Natural killer cell treated with Interleukin-12 subunit alpha and Interleukin-12 subunit beta and Interleukin-15 and Interleukin-18, amount 100 ng/mL, for 72 hours (primary cell): ENCODE results near the gene FOXD1. TPM values are rescaled to one million over a fixed set of nuclear protein-coding genes. Genes with fewer than 3 reads are reported as not detected.

ENCODE experiments used
- ATAC-seq, 2 donors: fragments of 150-1000 bp; cut with Tn5 transposase in 1 of 2; sonication (Bioruptor Pico), chemical (Tn5 transposase) in 1 of 2; 2 replicates each; pipeline ENCODE4 v1.10.0; 2021
- DNase-seq: peaks from one replicate; pipeline ENCODE4 v3.0.0; 2022; ENCODE audit warnings: low spot score
- H3K27ac Mint-ChIP-seq, 2 donors: 1 replicate in 1 of 2; 2 replicates in 1 of 2; pipeline ENCODE4 v1.8.0; 2022; ENCODE audit warnings: mixed read lengths in 2 of 2, mild to moderate bottlenecking in 1 of 2, moderate library complexity in 1 of 2
- H3K27me3 Mint-ChIP-seq, 2 donors: 1 replicate in 1 of 2; 2 replicates in 1 of 2; pipeline ENCODE4 v1.8.0; 2022; ENCODE audit warnings: mixed read lengths in 2 of 2
- H3K36me3 Mint-ChIP-seq: one replicate; pipeline ENCODE4 v1.8.0; 2022; ENCODE audit warnings: mixed read lengths
- H3K4me1 Mint-ChIP-seq, 2 donors: 1 replicate in 1 of 2; 2 replicates in 1 of 2; pipeline ENCODE4 v1.8.0; 2022; ENCODE audit warnings: low read depth in 2 of 2, mixed read lengths in 2 of 2, mild to moderate bottlenecking in 1 of 2
- H3K4me3 Mint-ChIP-seq: one replicate; pipeline ENCODE4 v1.8.0; 2022; ENCODE audit warnings: mixed read lengths
- H3K9me3 Mint-ChIP-seq: 2 replicates; pipeline ENCODE4 v1.8.0; 2022; ENCODE audit warnings: mixed read lengths
- total RNA-seq, 2 donors: library from RNA; stranded (reverse); gene quantifications; one replicate each; pipeline ENCODE4 v1.2.3, GENCODE V29; 2022

Gene FOXD1
- total RNA-seq, 2 donors from 2014 or later: 1.5 to 2.0 TPM

- Mint-ChIP-seq H3K9me3 (no peaks in the 10 kb centered on the region), H3K4me1 (peaks cover 0 to 2% of the 10 kb centered on the region in 2 donors), H3K27ac (no peak overlapping the region), H3K36me3 (peaks cover 14% of the 10 kb centered on the region), H3K27me3 (peaks cover 53 to 80% of the 10 kb centered on the region in 2 donors), H3K4me3 (no peak overlapping the region)
- DNase-seq (no peak), ATAC-seq (no peak)
Observed at GRCh38 chr5:73441378-73441777, 7.2 kb downstream of the FOXD1 start.

GRCh38 chr5:73440262-73440661, 8.3 kb downstream of the FOXD1 start:
- H3K4me1 Mint-ChIP-seq: peaks cover 5 to 6% of the 10 kb centered on the region in 2 donors
- H3K9me3 Mint-ChIP-seq: no peaks in the 10 kb centered on the region
- peaks cover 19% of the 10 kb centered on the region for H3K36me3 Mint-ChIP-seq
- H3K27ac Mint-ChIP-seq: no peak overlapping the region
- peaks cover 59 to 85% of the 10 kb centered on the region in 2 donors for H3K27me3 Mint-ChIP-seq
- ATAC-seq: no peak
- no peak for DNase-seq
- H3K4me3 Mint-ChIP-seq: no peak overlapping the region

GRCh38 chr5:73438645-73439470, 9.7 kb downstream of the FOXD1 start:
- H3K36me3 Mint-ChIP-seq: peaks cover 19% of the 10 kb centered on the region
- DNase-seq: no peak
- H3K9me3 Mint-ChIP-seq: no peaks in the 10 kb centered on the region
- no peak for ATAC-seq
- no peak overlapping the region for H3K27ac Mint-ChIP-seq
- no peak overlapping the region for H3K4me3 Mint-ChIP-seq
- H3K27me3 Mint-ChIP-seq: peaks cover 54 to 82% of the 10 kb centered on the region in 2 donors
- H3K4me1 Mint-ChIP-seq: peaks cover 5 to 6% of the 10 kb centered on the region in 2 donors

- Mint-ChIP-seq H3K27ac (no peak overlapping the region), H3K9me3 (no peaks in the 10 kb centered on the region), H3K36me3 (peaks cover 17% of the 10 kb centered on the region), H3K4me1 (peaks cover 5 to 6% of the 10 kb centered on the region in 2 donors), H3K27me3 (peaks cover 55 to 82% of the 10 kb centered on the region in 2 donors), H3K4me3 (no peak overlapping the region)
- DNase-seq (no peak), ATAC-seq (no peak)
Observed at GRCh38 chr5:73437777-73438644, 10.6 kb downstream of the FOXD1 start.

GRCh38 chr5:73437101-73437776, 11.3 kb downstream of the FOXD1 start:
- peak in 1 of 2 donors; percentile 17 for ATAC-seq
- peak overlapping the region; percentile 24 for H3K4me3 Mint-ChIP-seq
- no peak for DNase-seq
- H3K4me1 Mint-ChIP-seq: peaks cover 5 to 6% of the 10 kb centered on the region in 2 donors
- peaks cover 51 to 79% of the 10 kb centered on the region in 2 donors for H3K27me3 Mint-ChIP-seq
- no peak overlapping the region for H3K27ac Mint-ChIP-seq
- H3K36me3 Mint-ChIP-seq: peaks cover 12% of the 10 kb centered on the region
- H3K9me3 Mint-ChIP-seq: no peaks in the 10 kb centered on the region

- peak overlapping the region; percentile 24 for H3K4me3 Mint-ChIP-seq
- H3K36me3 Mint-ChIP-seq: peaks cover 12% of the 10 kb centered on the region
- peaks cover 45 to 73% of the 10 kb centered on the region in 2 donors for H3K27me3 Mint-ChIP-seq
- no peaks in the 10 kb centered on the region for H3K9me3 Mint-ChIP-seq
- ATAC-seq (peak; percentile 32 to 33), DNase-seq (no peak)
- peaks cover 5 to 6% of the 10 kb centered on the region in 2 donors for H3K4me1 Mint-ChIP-seq
- H3K27ac Mint-ChIP-seq: no peak overlapping the region
Observed at GRCh38 chr5:73436535-73437100, 12.0 kb downstream of the FOXD1 start.

- Mint-ChIP-seq H3K27ac (no peak overlapping the region), H3K27me3 (peaks cover 42 to 66% of the 10 kb centered on the region in 2 donors), H3K4me3 (peak overlapping the region; percentile 27), H3K9me3 (no peaks in the 10 kb centered on the region), H3K4me1 (peaks cover 5 to 6% of the 10 kb centered on the region in 2 donors), H3K36me3 (peaks cover 11% of the 10 kb centered on the region)
- DNase-seq (no peak), ATAC-seq (no peak)
Observed at GRCh38 chr5:73435759-73436534, 12.6 kb downstream of the FOXD1 start.

GRCh38 chr5:73434907-73435306, 13.7 kb downstream of the FOXD1 start:
- H3K36me3 Mint-ChIP-seq: peaks cover 5% of the 10 kb centered on the region
- H3K9me3 Mint-ChIP-seq: no peaks in the 10 kb centered on the region
- H3K27ac Mint-ChIP-seq: no peak overlapping the region
- DNase-seq (no peak), ATAC-seq (no peak)
- H3K27me3 Mint-ChIP-seq: peaks cover 41 to 61% of the 10 kb centered on the region in 2 donors
- no peak overlapping the region for H3K4me3 Mint-ChIP-seq
- H3K4me1 Mint-ChIP-seq: peaks cover 5 to 6% of the 10 kb centered on the region in 2 donors

- DNase-seq: no peak
- H3K36me3 Mint-ChIP-seq: peaks cover 5% of the 10 kb centered on the region
- H3K4me3 Mint-ChIP-seq: no peak overlapping the region
- H3K27me3 Mint-ChIP-seq: peaks cover 38 to 59% of the 10 kb centered on the region in 2 donors
- peaks cover 5 to 6% of the 10 kb centered on the region in 2 donors for H3K4me1 Mint-ChIP-seq
- H3K9me3 Mint-ChIP-seq: no peaks in the 10 kb centered on the region
- ATAC-seq: no peak
- H3K27ac Mint-ChIP-seq: no peak overlapping the region
Observed at GRCh38 chr5:73434461-73434860, 14.1 kb downstream of the FOXD1 start.

GRCh38 chr5:73433982-73434342, 14.6 kb downstream of the FOXD1 start:
- Mint-ChIP-seq H3K27ac (no peak overlapping the region), H3K36me3 (peaks cover 5% of the 10 kb centered on the region), H3K9me3 (no peaks in the 10 kb centered on the region), H3K4me3 (no peak overlapping the region), H3K27me3 (peaks cover 38 to 59% of the 10 kb centered on the region in 2 donors), H3K4me1 (peaks cover 5 to 6% of the 10 kb centered on the region in 2 donors)
- DNase-seq (no peak), ATAC-seq (no peak)

- Mint-ChIP-seq H3K27me3 (peaks cover 36 to 59% of the 10 kb centered on the region in 2 donors), H3K4me1 (peaks cover 5 to 6% of the 10 kb centered on the region in 2 donors), H3K4me3 (no peak overlapping the region), H3K27ac (no peak overlapping the region), H3K36me3 (peaks cover 5% of the 10 kb centered on the region), H3K9me3 (no peaks in the 10 kb centered on the region)
- no peak for ATAC-seq
- no peak for DNase-seq
Observed at GRCh38 chr5:73433272-73433981, 15.2 kb downstream of the FOXD1 start.

GRCh38 chr5:73431204-73431851, 17.2 kb downstream of the FOXD1 start:
- no peak for ATAC-seq
- H3K27ac Mint-ChIP-seq: no peak overlapping the region
- peaks cover 40 to 65% of the 10 kb centered on the region in 2 donors for H3K27me3 Mint-ChIP-seq
- H3K9me3 Mint-ChIP-seq: no peaks in the 10 kb centered on the region
- H3K36me3 Mint-ChIP-seq: peaks cover 5% of the 10 kb centered on the region
- peaks cover 4 to 5% of the 10 kb centered on the region in 2 donors for H3K4me1 Mint-ChIP-seq
- no peak for DNase-seq
- H3K4me3 Mint-ChIP-seq: no peak overlapping the region
